Measurements from ENCODE around the gene NT5C1A. TPM values are rescaled to one million over a fixed set of nuclear protein-coding genes. Genes with fewer than 3 reads are reported as not detected.
A peak's percentile ranks its signal among the peaks of the same experiment; 100 is the strongest.

Gene NT5C1A
- polyA plus RNA-seq, 2 of the 4 experiments (the other 2 are of a cell fraction), result not detected

- Histone ChIP-seq H3K9me3 (no peaks in the 10 kb centered on the region), H3K27ac (no peak overlapping the region), H3K4me2 (0 out of 3 replicates have a peak overlapping the region, but pooled peaks have one; percentile 6), H3K4me3 (no peak overlapping the region), H3K4me1 (0 out of 3 replicates have a peak, but pooled peaks cover 3% of the 10 kb centered on the region)
- DNase-seq (ENCODE audit: low read depth in 1 of 2, low spot score in 1 of 2) (peak; percentile 57 to 69), ATAC-seq (peak; percentile 81 to 93), FAIRE-seq (no peak)
- POLR2A ChIA-PET, result no interaction called here
- no peak for TF ChIP-seq SMC3 (IDR thresholded peaks at IDR 0.05)
- TF ChIP-seq, protein P1, sequence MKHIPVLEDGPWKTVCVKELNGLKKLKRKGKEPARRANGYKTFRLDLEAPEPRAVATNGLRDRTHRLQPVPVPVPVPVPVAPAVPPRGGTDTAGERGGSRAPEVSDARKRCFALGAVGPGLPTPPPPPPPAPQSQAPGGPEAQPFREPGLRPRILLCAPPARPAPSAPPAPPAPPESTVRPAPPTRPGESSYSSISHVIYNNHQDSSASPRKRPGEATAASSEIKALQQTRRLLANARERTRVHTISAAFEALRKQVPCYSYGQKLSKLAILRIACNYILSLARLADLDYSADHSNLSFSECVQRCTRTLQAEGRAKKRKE (CRISPR knock-in tag; IDR thresholded peaks at IDR 0.05; ENCODE audit: low read depth), result no peak
- 0 out of 2 replicates have a peak, but pooled peaks have one; percentile 38 for TF ChIP-seq MAZ (IDR thresholded peaks at IDR 0.05; ENCODE audit: borderline replicate concordance, low read depth, low read length)
- TF ChIP-seq CTCF (IDR thresholded peaks at IDR 0.05), result peak; percentile 49
- no peak for TF ChIP-seq NR3C1 (IDR thresholded peaks at IDR 0.05)
- CTCF ChIA-PET, result interaction anchor here (1.0 to 7.4 kb wide), 14 partner anchors 11 to 190 kb away, joined by 3 to 109 read pairs (median 4); partner anchors contain the start of gene HEYL
- WGBS (ENCODE audit: missing lambda C conversion rate), result 42% methylated on average over 29 of the region's 42 CpGs
Observed at GRCh38 chr1:39609618-39610331, 62.1 kb downstream of the NT5C1A start.

Other genes with a start within 250 kb of the NT5C1A start
- gene BMP8A, start 180.5 kb downstream of the NT5C1A start, polyA plus RNA-seq (2011; rRNA removed), result 0.08 TPM in 1 of 2 replicates, not detected in the other
- 0.13 to 0.22 TPM in 2 of 3 replicates, not detected in the other for gene BMP8A, start 180.5 kb downstream of the NT5C1A start, polyA plus RNA-seq (2017; fragmentation: RNase III; extraction: RNeasy Plus Mini Kit Qiagen cat#74134 plus additional on column Dnase treatment)
- 55.1 and 75.3 TPM in 2 replicates for gene PABPC4, start 95.3 kb downstream of the NT5C1A start, polyA plus RNA-seq (2011; rRNA removed)
- gene PABPC4, start 95.3 kb downstream of the NT5C1A start, polyA plus RNA-seq (2017; fragmentation: RNase III; extraction: RNeasy Plus Mini Kit Qiagen cat#74134 plus additional on column Dnase treatment), result 131 to 138 TPM (median 131 TPM) in 3 replicates
- gene HEYL, start 32.5 kb downstream of the NT5C1A start, polyA plus RNA-seq (2011; rRNA removed), result 2.2 and 2.9 TPM in 2 replicates
- gene HEYL, start 32.5 kb downstream of the NT5C1A start, polyA plus RNA-seq (2017; fragmentation: RNase III; extraction: RNeasy Plus Mini Kit Qiagen cat#74134 plus additional on column Dnase treatment), result 2.0 to 2.3 TPM (median 2.2 TPM) in 3 replicates
- gene HPCAL4, start 19.3 kb upstream of the NT5C1A start, polyA plus RNA-seq (2011; rRNA removed), result 0.09 TPM in 2 replicates
- 0.08 to 0.14 TPM (median 0.09 TPM) in 3 replicates for gene HPCAL4, start 19.3 kb upstream of the NT5C1A start, polyA plus RNA-seq (2017; fragmentation: RNase III; extraction: RNeasy Plus Mini Kit Qiagen cat#74134 plus additional on column Dnase treatment)
- 66.1 and 75.6 TPM in 2 replicates for gene PPIE, start 66.8 kb upstream of the NT5C1A start, polyA plus RNA-seq (2011; rRNA removed)
- 45.7 to 46.7 TPM (median 46.6 TPM) in 3 replicates for gene PPIE, start 66.8 kb upstream of the NT5C1A start, polyA plus RNA-seq (2017; fragmentation: RNase III; extraction: RNeasy Plus Mini Kit Qiagen cat#74134 plus additional on column Dnase treatment)
- 0.21 and 0.36 TPM in 2 replicates for gene OXCT2, start 99.2 kb upstream of the NT5C1A start, polyA plus RNA-seq (2011; rRNA removed)
- gene OXCT2, start 99.2 kb upstream of the NT5C1A start, polyA plus RNA-seq (2017; fragmentation: RNase III; extraction: RNeasy Plus Mini Kit Qiagen cat#74134 plus additional on column Dnase treatment), result 0.23 to 0.41 TPM (median 0.33 TPM) in 3 replicates
- gene BMP8B, start 116.8 kb upstream of the NT5C1A start, polyA plus RNA-seq (2011; rRNA removed), result 3.1 and 3.4 TPM in 2 replicates
- gene BMP8B, start 116.8 kb upstream of the NT5C1A start, polyA plus RNA-seq (2017; fragmentation: RNase III; extraction: RNeasy Plus Mini Kit Qiagen cat#74134 plus additional on column Dnase treatment), result 2.3 to 2.7 TPM (median 2.5 TPM) in 3 replicates
- 22.8 and 25.3 TPM in 2 replicates for gene TRIT1, start 211.4 kb upstream of the NT5C1A start, polyA plus RNA-seq (2011; rRNA removed)
- gene TRIT1, start 211.4 kb upstream of the NT5C1A start, polyA plus RNA-seq (2017; fragmentation: RNase III; extraction: RNeasy Plus Mini Kit Qiagen cat#74134 plus additional on column Dnase treatment), result 13.6 to 15.0 TPM (median 13.9 TPM) in 3 replicates
- 1.3 and 1.5 TPM in 2 replicates for gene MYCL, start 229.8 kb upstream of the NT5C1A start, polyA plus RNA-seq (2011; rRNA removed)
- 0.62 to 0.68 TPM (median 0.67 TPM) in 3 replicates for gene MYCL, start 229.8 kb upstream of the NT5C1A start, polyA plus RNA-seq (2017; fragmentation: RNase III; extraction: RNeasy Plus Mini Kit Qiagen cat#74134 plus additional on column Dnase treatment)